SH-SY5Y (cell line): ENCODE data around the gene WRAP73.

Experiments
- GATA2 ChIP-seq: IDR thresholded peaks from 2 replicates; pipeline ENCODE4 v1.6.1; 2011; ENCODE audit warnings: mild to moderate bottlenecking, low read depth, low read length
- GATA3 ChIP-seq: IDR thresholded peaks from 2 replicates; pipeline ENCODE4 v1.6.1; 2011; ENCODE audit warnings: low read depth, mild to moderate bottlenecking, low read length, moderate library complexity

- TF ChIP-seq GATA2: no peak
- TF ChIP-seq GATA3: no peak
Observed at GRCh38 chr1:3692598-3692997, 42.7 kb upstream of the WRAP73 start.
